HG02970 (cell line): ENCODE data around the gene HTATSF1.
A peak's percentile ranks its signal among the peaks of the same experiment; 100 is the strongest.

Experiments used
- ATAC-seq: cut with Tn5 transposase; IDR thresholded peaks from one replicate; pipeline ENCODE4 v1.9.1; 2021; ENCODE audit warnings: mild to moderate bottlenecking, moderate library complexity, moderate number of reproducible peaks; ENCODE audit not compliant: unreplicated experiment, low FRiP score

HTATSF1 gene

GRCh38 chrX:136497556-136498052 lies at the start of gene HTATSF1:
Gene HTATSF1, plus strand, starts transcription at chrX:136497592. Its CDS starts 93 bp downstream, at chrX:136497685.
- ATAC-seq: peak; percentile 6

GRCh38 chrX:136447968-136448367 lies 49.4 kb upstream of the HTATSF1 start:
- ATAC-seq: no peak

- no peak for ATAC-seq
Observed at GRCh38 chrX:136450050-136450830, 47.2 kb upstream of the HTATSF1 start.

- ATAC-seq: no peak
Observed at GRCh38 chrX:136452614-136453013, 44.8 kb upstream of the HTATSF1 start.

- no peak for ATAC-seq
Observed at GRCh38 chrX:136453114-136453513, 44.3 kb upstream of the HTATSF1 start.

- ATAC-seq: no peak
Observed at GRCh38 chrX:136453771-136454170, 43.6 kb upstream of the HTATSF1 start.

GRCh38 chrX:136456133-136456532 lies 41.3 kb upstream of the HTATSF1 start:
- ATAC-seq: no peak

- ATAC-seq: no peak
Observed at GRCh38 chrX:136457303-136457917, 40.0 kb upstream of the HTATSF1 start.

- no peak for ATAC-seq
Observed at GRCh38 chrX:136464589-136464988, 32.8 kb upstream of the HTATSF1 start.

- no peak for ATAC-seq
Observed at GRCh38 chrX:136467303-136467702, 30.1 kb upstream of the HTATSF1 start.

- no peak for ATAC-seq
Observed at GRCh38 chrX:136468391-136469103, 28.8 kb upstream of the HTATSF1 start.

- no peak for ATAC-seq
Observed at GRCh38 chrX:136473663-136474062, 23.7 kb upstream of the HTATSF1 start.

GRCh38 chrX:136475236-136475635 lies 22.2 kb upstream of the HTATSF1 start:
- ATAC-seq: no peak

GRCh38 chrX:136476501-136476900 lies 20.9 kb upstream of the HTATSF1 start:
- no peak for ATAC-seq

GRCh38 chrX:136477026-136477425 lies 20.4 kb upstream of the HTATSF1 start:
- ATAC-seq: no peak

GRCh38 chrX:136480383-136480782 lies 17.0 kb upstream of the HTATSF1 start:
- ATAC-seq: no peak

GRCh38 chrX:136487647-136488046 lies 9.7 kb upstream of the HTATSF1 start, which contains the start of gene BRS3:
Gene BRS3, plus strand, starts transcription at chrX:136487947. Its CDS starts 168 bp downstream, at chrX:136488115.
- ATAC-seq: no peak

- no peak for ATAC-seq
Observed at GRCh38 chrX:136488706-136489105, 8.7 kb upstream of the HTATSF1 start.

- ATAC-seq: no peak
Observed at GRCh38 chrX:136491832-136492231, 5.6 kb upstream of the HTATSF1 start.

GRCh38 chrX:136493011-136493410 lies 4.4 kb upstream of the HTATSF1 start:
- no peak for ATAC-seq

GRCh38 chrX:136495043-136495442 lies 2.3 kb upstream of the HTATSF1 start:
- no peak for ATAC-seq
